Loucy (cell line): ENCODE data around the gene UNC13B.
"Not testable (repeated sequence)": the region's sequence is repeated elsewhere in the genome, so short reads cannot be mapped to it uniquely, and the experiment has no call there.

Source experiments
- H2AFZ ChIP-seq: fragments of 200-600 bp; sonication (generic); 2 replicates; pipeline ENCODE4 v1.6.0; 2016; ENCODE audit warnings: antibody characterized with exemption, mild to moderate bottlenecking, low read length, moderate library complexity
- H3F3A ChIP-seq: fragments of 200-600 bp; 2 replicates; pipeline ENCODE4 v1.6.0; 2016; ENCODE audit warnings: antibody characterized with exemption, low read depth, mild to moderate bottlenecking
- H3K27me3 ChIP-seq: fragments of 200-600 bp; sonication (generic); 2 replicates; pipeline ENCODE4 v1.6.1; 2014; ENCODE audit warnings: low read length, mild to moderate bottlenecking; ENCODE audit not compliant: insufficient read depth, poor library complexity, severe bottlenecking
- H3K36me3 ChIP-seq: fragments of 200-600 bp; sonication (generic); 2 replicates; pipeline ENCODE4 v1.6.1; 2016; ENCODE audit warnings: low read length; ENCODE audit not compliant: insufficient read depth
- H3K4me1 ChIP-seq: fragments of 200-600 bp; sonication (generic); 2 replicates; pipeline ENCODE4 v1.5.1; 2014; ENCODE audit warnings: low read length, mild to moderate bottlenecking; ENCODE audit not compliant: insufficient read depth, poor library complexity, severe bottlenecking
- H3K4me2 ChIP-seq: fragments of 200-600 bp; sonication (generic); 2 replicates; pipeline ENCODE4 v1.6.0; 2014; ENCODE audit warnings: antibody characterized with exemption, low read length, low read depth, mild to moderate bottlenecking; ENCODE audit not compliant: poor library complexity, severe bottlenecking
- H3K4me3 ChIP-seq: fragments of 200-600 bp; sonication (generic); 2 replicates; pipeline ENCODE4 v1.5.1; 2014; ENCODE audit warnings: low read length, mild to moderate bottlenecking, mixed read lengths; ENCODE audit not compliant: poor library complexity, severe bottlenecking
- H3K79me2 ChIP-seq: fragments of 200-600 bp; sonication (generic); 2 replicates; pipeline ENCODE4 v1.6.1; 2014; ENCODE audit warnings: low read length; ENCODE audit not compliant: insufficient read depth
- H3K9ac ChIP-seq: fragments of 200-600 bp; sonication (generic); 2 replicates; pipeline ENCODE4 v1.6.0; 2014; ENCODE audit warnings: mild to moderate bottlenecking, low read depth, low read length, moderate library complexity; ENCODE audit not compliant: poor library complexity, severe bottlenecking
- H3K9me2 ChIP-seq: fragments of 200-600 bp; sonication (generic); replicated peaks from 2 replicates; pipeline ENCODE4 v1.6.1; 2016; ENCODE audit warnings: low read depth, low read length, mixed read lengths
- H3K9me3 ChIP-seq: fragments of 200-600 bp; sonication (generic); 2 replicates; pipeline ENCODE4 v1.6.1; 2014; ENCODE audit warnings: mild to moderate bottlenecking, antibody characterized with exemption, low read length, low read depth; ENCODE audit not compliant: insufficient read depth
- H4K20me1 ChIP-seq: fragments of 200-600 bp; sonication (generic); 2 replicates; pipeline ENCODE4 v1.6.0; 2014; ENCODE audit warnings: antibody characterized with exemption, low read length, mild to moderate bottlenecking; ENCODE audit not compliant: insufficient read depth, poor library complexity, severe bottlenecking
- CTCF ChIP-seq: fragments of 200-600 bp; sonication (generic); conservative IDR thresholded peaks from 2 replicates; pipeline ENCODE4 v1.5.1; 2014; ENCODE audit warnings: mild to moderate bottlenecking, antibody characterized with exemption, low read length
- EZH2phosphoT487 ChIP-seq: fragments of 200-600 bp; IDR thresholded peaks from 2 replicates; pipeline ENCODE4 v1.6.1; 2018; ENCODE audit warnings: antibody characterized with exemption, mild to moderate bottlenecking, moderate library complexity, borderline replicate concordance

UNC13B gene

GRCh38 chr9:35236692-35237091 is 74.9 kb downstream of the UNC13B start:
- Histone ChIP-seq H2AFZ (no peak overlapping the region), H3F3A (no peaks in the 10 kb centered on the region), H3K27me3 (no peaks in the 10 kb centered on the region), H3K79me2 (no peaks in the 10 kb centered on the region), H3K4me1 (no peaks in the 10 kb centered on the region), H4K20me1 (no peaks in the 10 kb centered on the region), H3K9me2 (no peaks in the 10 kb centered on the region), H3K9ac (no peak overlapping the region), H3K4me2 (no peak overlapping the region), H3K9me3 (peaks cover 5% of the 10 kb centered on the region; the same call in 1 of the 2 replicates), H3K4me3 (no peak overlapping the region), H3K36me3 (no peaks in the 10 kb centered on the region)
- no peak for TF ChIP-seq CTCF
- no peak for TF ChIP-seq EZH2phosphoT487

- no peaks in the 10 kb centered on the region for H3K9me2 ChIP-seq
- TF ChIP-seq CTCF: no peak
- TF ChIP-seq EZH2phosphoT487: no peak
Observed at GRCh38 chr9:35237311-35237710, 75.5 kb downstream of the UNC13B start.

DNA sequence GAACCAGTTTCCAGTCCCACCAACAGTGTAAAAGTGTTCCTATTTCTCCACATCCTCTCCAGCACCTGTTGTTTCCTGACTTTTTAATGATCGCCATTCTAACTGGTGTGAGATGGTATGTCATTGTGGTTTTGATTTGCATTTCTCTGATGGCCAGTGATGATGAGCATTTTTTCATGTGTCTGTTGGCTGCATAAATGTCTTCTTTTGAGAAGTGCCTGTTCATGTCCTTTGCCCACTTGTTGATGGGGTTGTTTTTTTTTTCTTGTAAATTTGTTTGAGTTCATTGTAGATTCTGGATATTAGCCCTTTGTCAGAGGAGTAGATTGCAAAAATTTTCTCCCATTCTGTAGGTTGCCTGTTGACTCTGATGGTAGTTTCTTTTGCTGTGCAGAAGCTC is 84.1 kb downstream of the UNC13B start:
- not testable (repeated sequence) for H2AFZ ChIP-seq, H3K27me3 ChIP-seq, H3K4me2 ChIP-seq, H3K9ac ChIP-seq, H4K20me1 ChIP-seq, H3K36me3 ChIP-seq, H3K4me3 ChIP-seq, H3K9me2 ChIP-seq, H3F3A ChIP-seq, H3K9me3 ChIP-seq, H3K79me2 ChIP-seq, H3K4me1 ChIP-seq

More at GRCh38 chr9:35237311-35237710, 75.5 kb downstream of the UNC13B start:
- Histone ChIP-seq H3K4me1 (no peaks in the 10 kb centered on the region), H3F3A (no peaks in the 10 kb centered on the region), H3K9ac (no peak overlapping the region), H3K9me3 (peaks cover 5% of the 10 kb centered on the region; the same call in 1 of the 2 replicates), H3K36me3 (no peaks in the 10 kb centered on the region), H3K27me3 (no peaks in the 10 kb centered on the region), H2AFZ (no peak overlapping the region), H3K79me2 (no peaks in the 10 kb centered on the region), H4K20me1 (no peaks in the 10 kb centered on the region), H3K4me2 (no peak overlapping the region), H3K4me3 (no peak overlapping the region)

DNA sequence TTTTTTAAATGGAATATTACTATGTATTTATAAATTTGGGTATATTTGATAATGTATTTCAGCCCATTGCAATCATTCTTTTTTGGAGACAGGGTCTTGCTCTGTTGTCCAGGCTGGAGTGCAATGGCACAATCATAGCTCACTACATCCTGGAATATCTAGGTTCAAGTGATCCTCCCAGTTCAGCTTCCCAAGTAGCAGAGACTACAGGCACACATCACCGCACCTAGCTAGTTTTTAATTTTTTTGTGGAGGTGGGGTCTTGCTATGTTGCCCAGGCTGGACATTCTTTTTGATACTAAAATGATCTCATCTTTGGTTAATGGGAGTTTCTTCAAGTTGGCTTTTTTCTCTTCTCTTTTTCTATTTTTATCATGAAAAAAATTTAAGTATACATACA is 91.3 kb downstream of the UNC13B start:
- no peak overlapping the region for H3K9ac ChIP-seq
- H3K36me3 ChIP-seq: no peaks in the 10 kb centered on the region
- H3K4me1 ChIP-seq: no peaks in the 10 kb centered on the region
- no peaks in the 10 kb centered on the region for H3K27me3 ChIP-seq
- H3K4me2 ChIP-seq: no peak overlapping the region
- no peak overlapping the region for H2AFZ ChIP-seq
- TF ChIP-seq EZH2phosphoT487 (no peak), CTCF (no peak)
- H3F3A ChIP-seq: no peaks in the 10 kb centered on the region
- no peaks in the 10 kb centered on the region for H3K79me2 ChIP-seq
- no peaks in the 10 kb centered on the region for H4K20me1 ChIP-seq
- no peaks in the 10 kb centered on the region for H3K9me3 ChIP-seq
- H3K9me2 ChIP-seq: no peaks in the 10 kb centered on the region
- no peak overlapping the region for H3K4me3 ChIP-seq
